HepG2 (cell line): Measurements from ENCODE around the gene IFNLR1.

Experiments
- ATRX ChIP-seq: sonication (generic); formaldehyde crosslinking; IDR thresholded peaks from 2 replicates; pipeline ENCODE4 v1.4.0; 2020; ENCODE audit warnings: missing genetic modification reagents, borderline replicate concordance
- CBX2 ChIP-seq, 2 experiments: fragments of 200-600 bp in 1 of 2; sonication (generic); formaldehyde crosslinking in 1 of 2; IDR thresholded peaks; 2 replicates each; pipeline versions ENCODE4 v1.7.0 to v1.8.1; 2018 to 2022; ENCODE audit warnings: low read depth in 2 of 2, low read length in 1 of 2, mild to moderate bottlenecking in 1 of 2, missing genetic modification reagents in 1 of 2
- EP300 ChIP-seq, 3 experiments: sonication (generic) in 1 of 3; formaldehyde crosslinking in 1 of 3; IDR thresholded peaks; 2 replicates each; pipeline versions ENCODE4 v1.5.1 to v1.6.1; 2011 to 2020; ENCODE audit warnings: low read depth in 2 of 3, low read length in 2 of 3, borderline replicate concordance in 1 of 3, improper control_type of control experiment in 1 of 3, mild to moderate bottlenecking in 1 of 3, missing genetic modification reagents in 1 of 3, moderate library complexity in 1 of 3
- HNRNPUL1 ChIP-seq: fragments of 200-400 bp; formaldehyde crosslinking; IDR thresholded peaks from 2 replicates; pipeline ENCODE4 v1.6.1; 2017; ENCODE audit warnings: low read depth, mild to moderate bottlenecking, low read length, moderate library complexity
- ISX ChIP-seq: sonication (generic); formaldehyde crosslinking; conservative IDR thresholded peaks from 2 replicates; pipeline ENCODE4 v1.5.0; 2020; ENCODE audit warnings: missing genetic modification reagents
- MXI1 ChIP-seq: IDR thresholded peaks from 3 replicates; pipeline ENCODE4 v1.6.1; 2012; ENCODE audit warnings: low read depth, low read length, inconsistent platforms, borderline replicate concordance
- RFX3 ChIP-seq: IDR thresholded peaks from 2 replicates; pipeline ENCODE4 v1.6.1; 2016; ENCODE audit warnings: missing biosample characterization, missing genetic modification reagents
- RFX5 ChIP-seq: IDR thresholded peaks from 2 replicates; pipeline ENCODE4 v1.6.1; 2011; ENCODE audit warnings: low read depth, low read length, improper control_type of control experiment
- TCF7L2 ChIP-seq: IDR thresholded peaks from 2 replicates; pipeline ENCODE4 v1.6.1; 2011; ENCODE audit warnings: mild to moderate bottlenecking, low read depth, low read length, moderate library complexity
- USF2 ChIP-seq, 2 experiments: sonication (generic) in 1 of 2; formaldehyde crosslinking in 1 of 2; IDR thresholded peaks; 2 replicates each; pipeline versions ENCODE4 v1.5.1 to v1.6.1; 2011 to 2020; ENCODE audit warnings: borderline replicate concordance in 1 of 2, low read depth in 1 of 2, low read length in 1 of 2, mild to moderate bottlenecking in 1 of 2, missing genetic modification reagents in 1 of 2, moderate library complexity in 1 of 2
- ZBTB7A ChIP-seq: sonication (generic); formaldehyde crosslinking; IDR thresholded peaks from 2 replicates; pipeline ENCODE4 v1.8.0; 2022; ENCODE audit warnings: mild to moderate bottlenecking, missing genetic modification reagents
- ZNF564 ChIP-seq: sonication (generic); formaldehyde crosslinking; IDR thresholded peaks from 2 replicates; pipeline ENCODE4 v1.8.1; 2023; ENCODE audit warnings: mild to moderate bottlenecking, missing genetic modification reagents

GRCh38 chr1:24155011-24155782, 31.9 kb downstream of the IFNLR1 start:
- TF ChIP-seq TCF7L2 (no peak), ISX (CRISPR knock-in tag) (no peak), EP300 (IDR thresholded peaks at IDR 0.05; ENCODE audit: low read depth in 2 of 2, low read length in 2 of 2) (no peak), EP300 (CRISPR knock-in tag; IDR thresholded peaks at IDR 0.05; ENCODE audit: borderline replicate concordance) (no peak), CBX2 (IDR thresholded peaks at IDR 0.05; ENCODE audit: low read depth, low read length) (no peak), CBX2 (CRISPR knock-in tag; IDR thresholded peaks at IDR 0.05; ENCODE audit: low read depth) (no peak), MXI1 (no peak), RFX3 (CRISPR knock-in tag) (no peak), HNRNPUL1 (no peak), ZNF564 (no peak), RFX5 (no peak), USF2 (IDR thresholded peaks at IDR 0.05; ENCODE audit: low read depth, low read length) (no peak), USF2 (CRISPR knock-in tag; IDR thresholded peaks at IDR 0.05; ENCODE audit: borderline replicate concordance) (no peak), ATRX (CRISPR knock-in tag) (no peak), ZBTB7A (0 out of 2 replicates have a peak, but pooled peaks have one; percentile 46)
